GM12878 (cell line): ENCODE measurements around the gene RIMS1. TPM values are rescaled to one million over a fixed set of nuclear protein-coding genes. Genes with fewer than 3 reads are reported as not detected.

Source experiments
- ATAC-seq: fragments of 200-7000 bp; cut with Tn5 transposase; 3 replicates; pipeline ENCODE4 v1.9.1; 2020; ENCODE audit warnings: mild to moderate bottlenecking, moderate library complexity
- BruUV-seq: library from RNA; stranded (reverse); fragments of 400-500 nt; replicated peaks from 2 replicates; lab custom pipeline; 2021; lab: Mats Ljungman, UMichigan
- CTCF ChIA-PET: fragments of 300-600 bp; sonication (Branson Sonifier 250); formaldehyde crosslinking; extraction: SDS; loops from one replicate; lab custom pipeline; 2021; ENCODE audit warnings: inconsistent platforms; lab: Yijun Ruan, JAX
- POLR2A ChIA-PET: fragments of 350-600 bp; formaldehyde crosslinking; extraction: SDS; loops from one replicate; lab custom pipeline; 2021; ENCODE audit warnings: inconsistent platforms; lab: Charles Lee
- RAD21 ChIA-PET: fragments of 300-600 bp; sonication (Branson Sonifier 250); formaldehyde crosslinking; loops from one replicate; lab custom pipeline; 2023; ENCODE audit warnings: antibody characterized with exemption; ENCODE audit not compliant: unreplicated experiment; lab: Charles Lee
- SMC1A ChIA-PET: fragments of 300-600 bp; sonication (Branson Sonifier 250); formaldehyde crosslinking; loops from one replicate; lab custom pipeline; 2023; ENCODE audit not compliant: unreplicated experiment, uncharacterized antibody; lab: Charles Lee
- DNase-seq: peaks from one replicate; pipeline ENCODE4 v3.0.0-alpha.2; 2011; ENCODE audit warnings: low read depth, low spot score
- FAIRE-seq: peaks from 3 replicates; lab custom pipeline; 2011; peaks lifted over from hg19 to GRCh38; lab: Jason Lieb, UNC
- H2AFZ ChIP-seq: 2 replicates; pipeline ENCODE4 v1.6.0; 2011; ENCODE audit warnings: low read depth, low read length, control low read depth; ENCODE audit not compliant: control insufficient read depth
- H3K27ac ChIP-seq: 2 replicates; pipeline ENCODE4 v1.5.1; 2011; ENCODE audit warnings: control low read depth; ENCODE audit not compliant: control insufficient read depth, insufficient read depth
- H3K27me3 ChIP-seq, 2 experiments: replicated peaks in 1 of 2; 2 replicates each; pipeline versions ENCODE4 v1.6.0 to v1.6.1; 2011; ENCODE audit warnings: low read length in 1 of 2; ENCODE audit not compliant: control insufficient read depth in 2 of 2, insufficient read depth in 2 of 2
- H3K36me3 ChIP-seq, 2 experiments: 2 replicates each; pipeline ENCODE4 v1.5.1; 2011; ENCODE audit warnings: low read length in 1 of 2; ENCODE audit not compliant: control insufficient read depth in 2 of 2, insufficient read depth in 2 of 2
- H3K4me1 ChIP-seq: 2 replicates; pipeline ENCODE4 v1.6.1; 2011; ENCODE audit warnings: mild to moderate bottlenecking, low read length, moderate library complexity, mixed read lengths; ENCODE audit not compliant: control insufficient read depth, insufficient read depth
- H3K4me2 ChIP-seq: 2 replicates; pipeline ENCODE4 v1.6.0; 2011; ENCODE audit warnings: control low read depth; ENCODE audit not compliant: control insufficient read depth, insufficient read depth
- H3K4me3 ChIP-seq: fragments of 200-600 bp; sonication (generic); 2 replicates; pipeline ENCODE4 v1.5.1; 2016
- H3K79me2 ChIP-seq: 2 replicates; pipeline ENCODE4 v1.6.0; 2011; ENCODE audit warnings: low read length; ENCODE audit not compliant: control insufficient read depth, insufficient read depth
- H3K9ac ChIP-seq: 2 replicates; pipeline ENCODE4 v1.8.0; 2011; ENCODE audit warnings: low read length, control low read depth, mixed read lengths; ENCODE audit not compliant: control insufficient read depth, insufficient read depth
- H3K9me3 ChIP-seq: replicated peaks from 3 replicates; pipeline ENCODE4 v1.5.1; 2011; ENCODE audit warnings: mild to moderate bottlenecking, low read length; ENCODE audit not compliant: control insufficient read depth, insufficient read depth
- H4K20me1 ChIP-seq: 2 replicates; pipeline ENCODE4 v1.6.0; 2011; ENCODE audit not compliant: control insufficient read depth, insufficient read depth
- ASH2L ChIP-seq: fragments of 300-600, 200-600 bp; sonication (generic); IDR thresholded peaks from 2 replicates; pipeline ENCODE4 v1.6.1; 2017; ENCODE audit warnings: low read depth, mild to moderate bottlenecking, borderline replicate concordance
- ATF2 ChIP-seq: IDR thresholded peaks from 2 replicates; pipeline ENCODE4 v1.6.1; 2012; ENCODE audit warnings: low read length, inconsistent platforms
- CREM ChIP-seq: IDR thresholded peaks from 2 replicates; pipeline ENCODE4 v1.6.1; 2014; ENCODE audit warnings: antibody characterized with exemption, low read depth
- EED ChIP-seq: sonication (generic); IDR thresholded peaks from 2 replicates; pipeline ENCODE4 v1.6.1; 2016; ENCODE audit warnings: antibody characterized with exemption, low read depth
- JUNB ChIP-seq: IDR thresholded peaks from 2 replicates; pipeline ENCODE4 v1.6.1; 2016; ENCODE audit warnings: antibody characterized with exemption, mild to moderate bottlenecking
- NFIC ChIP-seq: IDR thresholded peaks from 2 replicates; pipeline ENCODE4 v1.6.1; 2012; ENCODE audit warnings: low read depth, mild to moderate bottlenecking, inconsistent platforms, low read length, moderate library complexity
- PAX5 ChIP-seq: IDR thresholded peaks from 2 replicates; pipeline ENCODE4 v1.6.1; 2011; ENCODE audit warnings: low read depth, low read length, borderline replicate concordance
- ZNF217 ChIP-seq: fragments of 450-650 bp; IDR thresholded peaks from 2 replicates; pipeline ENCODE4 v1.6.1; 2017; ENCODE audit warnings: antibody characterized with exemption, mild to moderate bottlenecking
- WGBS: methylation state at CpG from one replicate; pipeline ENCODE4 v1.1.6; 2016; ENCODE audit warnings: low lambda C conversion rate; ENCODE audit not compliant: insufficient replicate concordance, insufficient coverage; ENCODE audit errors: missing lambda C conversion rate; 5-methylcytosine and 5-hydroxymethylcytosine counted together
- in situ Hi-C: fragments of 300-500 bp; cut with MboI; formaldehyde crosslinking; loops from 9 replicates; pipeline ENCODE4 v1.14.3; 2018; ENCODE audit warnings: mixed read lengths
- intact Hi-C: fragments of 100-400 bp; cut with micrococcal nuclease; formaldehyde crosslinking; loops from one replicate; pipeline ENCODE4 v1.14.2; 2022; ENCODE audit not compliant: unreplicated experiment
- polyA plus RNA-seq, 11 experiments: library from polyadenylated mRNA; depleted of rRNA in 4 of 11; unstranded in 6 of 11; stranded (reverse) in 5 of 11; fragments of >200 nt; fragmentation: Nextera tagmentation in 4 of 11; fragmentation: Illumina TruSeq in 1 of 11; extraction: Ambion mirVana in 4 of 11; extraction: Trizol in 1 of 11; gene quantifications; 1 replicate in 1 of 11; 2 replicates in 10 of 11; pipeline versions ENCODE4 v1.2.1 to v1.2.3, GENCODE V29; 2011 to 2016; ENCODE audit warnings: inconsistent platforms in 2 of 11, missing spikeins in 2 of 11, low read depth in 1 of 11
- total RNA-seq, 4 experiments: library from RNA; depleted of rRNA in 3 of 4; stranded (reverse); fragments of >200 nt in 3 of 4; fragmentation: Illumina TruSeq in 1 of 4; extraction: Trizol in 1 of 4; gene quantifications; 2 replicates each; pipeline versions ENCODE4 v1.2.1 to v1.2.3, GENCODE V29; 2013 to 2021

Gene RIMS1
- total and polyA plus RNA-seq, 10 of the 15 experiments (the other 5 are each of a cell fraction or from before 2014, with no cell fraction given) = 0.05 to 0.76 (median 0.23) TPM

GRCh38 chr6:71906813-71907212, 20.5 kb downstream of the RIMS1 start:
- BruUV-seq = no TSS peak
- no peak overlapping the region for H3K9ac ChIP-seq
- POLR2A ChIA-PET = no interaction called here
- H3K79me2 ChIP-seq = no peaks in the 10 kb centered on the region
- H3K4me3 ChIP-seq = no peak overlapping the region
- H3K36me3 ChIP-seq = no peaks in the 10 kb centered on the region
- no peak for DNase-seq
- intact Hi-C loops = loop anchor here (5.0 kb wide), 1 partner anchor 75 kb away; no protein-coding TSS in a partner anchor
- no peak for ATAC-seq
- no peaks in the 10 kb centered on the region for H3K27me3 ChIP-seq
- no peak overlapping the region for H2AFZ ChIP-seq
- TF ChIP-seq ZNF217 (no peak), ASH2L (no peak)
- TF ChIP-seq, all 136 proteins: peak for 0
- ChIA-PET CTCF (no interaction called here), SMC1A (no interaction called here), RAD21 (no interaction called here)
- in situ Hi-C loops = no loop called here
- Histone ChIP-seq H4K20me1 (no peaks in the 10 kb centered on the region), H3K4me2 (no peak overlapping the region), H3K4me1 (no peaks in the 10 kb centered on the region), H3K27ac (no peak overlapping the region), H3K9me3 (no peaks in the 10 kb centered on the region)
- FAIRE-seq = no peak

- no TSS peak for BruUV-seq
- ATAC-seq (peak; percentile 92), FAIRE-seq (no peak), DNase-seq (peak; percentile 16)
- Histone ChIP-seq H3K9ac (no peak overlapping the region), H3K27ac (no peak overlapping the region), H2AFZ (no peak overlapping the region), H3K9me3 (no peaks in the 10 kb centered on the region), H3K79me2 (no peaks in the 10 kb centered on the region), H3K4me1 (no peaks in the 10 kb centered on the region), H3K4me3 (no peak overlapping the region), H4K20me1 (no peaks in the 10 kb centered on the region), H3K27me3 (no peaks in the 10 kb centered on the region), H3K36me3 (no peaks in the 10 kb centered on the region), H3K4me2 (no peak overlapping the region)
- RAD21 ChIA-PET = no interaction called here
- SMC1A ChIA-PET = no interaction called here
- TF ChIP-seq EED (0 out of 2 replicates have a peak, but pooled peaks have one; percentile 40), JUNB (peak; percentile 54), CREM (no peak), NFIC (peak; percentile 42; the same call in 1 of the 2 replicates), ATF2 (0 out of 2 replicates have a peak, but pooled peaks have one; percentile 29), PAX5 (no peak)
- 0% methylated on average over 4 of the region's 4 CpGs for WGBS
- in situ Hi-C loops = no loop called here
- CTCF ChIA-PET = no interaction called here
- POLR2A ChIA-PET = no interaction called here
- intact Hi-C loops = loop anchor here (5.0 kb wide), 1 partner anchor 74 kb away; no protein-coding TSS in a partner anchor
Observed at GRCh38 chr6:71908162-71908765, 21.9 kb downstream of the RIMS1 start.
